Fibroblast of upper back skin (primary cell): ENCODE measurements around the gene VWF.
A peak's percentile ranks its signal among the peaks of the same experiment; 100 is the strongest.

Experiments used
- DNase-seq: peaks from one replicate; pipeline ENCODE4 v3.0.0-alpha.2; 2013

VWF gene

GRCh38 chr12:6056406-6057240 lies 67.8 kb downstream of the VWF start:
- no peak for DNase-seq

- no peak for DNase-seq
Measured at GRCh38 chr12:6053541-6053940, 70.9 kb downstream of the VWF start.

GRCh38 chr12:6052940-6053329 lies 71.5 kb downstream of the VWF start:
- DNase-seq, result peak; percentile 68

- DNase-seq, result no peak
Measured at GRCh38 chr12:6052206-6052939, 72.1 kb downstream of the VWF start.

- no peak for DNase-seq
Measured at GRCh38 chr12:6049992-6050391, 74.5 kb downstream of the VWF start.

- DNase-seq, result no peak
Measured at GRCh38 chr12:6049587-6049986, 74.9 kb downstream of the VWF start.

- DNase-seq, result peak; percentile 68
Measured at GRCh38 chr12:6047249-6048237, 76.9 kb downstream of the VWF start.

GRCh38 chr12:6046511-6047180 lies 77.8 kb downstream of the VWF start:
- DNase-seq, result no peak

GRCh38 chr12:6045438-6045837 lies 79.0 kb downstream of the VWF start:
- no peak for DNase-seq

- DNase-seq, result no peak
Measured at GRCh38 chr12:6044082-6044481, 80.4 kb downstream of the VWF start.

- DNase-seq, result no peak
Measured at GRCh38 chr12:6042446-6042845, 82.0 kb downstream of the VWF start.

GRCh38 chr12:6041891-6042290 lies 82.6 kb downstream of the VWF start:
- peak; percentile 37 for DNase-seq

- DNase-seq, result no peak
Measured at GRCh38 chr12:6040815-6041214, 83.7 kb downstream of the VWF start.

GRCh38 chr12:6039894-6040601 lies 84.4 kb downstream of the VWF start:
- DNase-seq, result peak; percentile 69

- DNase-seq, result peak; percentile 63
Measured at GRCh38 chr12:6038160-6038559, 86.3 kb downstream of the VWF start.

GRCh38 chr12:6037459-6037858 lies 87.0 kb downstream of the VWF start:
- DNase-seq, result no peak

GRCh38 chr12:6036509-6036908 lies 88.0 kb downstream of the VWF start:
- no peak for DNase-seq

- no peak for DNase-seq
Measured at GRCh38 chr12:6034596-6034995, 89.9 kb downstream of the VWF start.

- DNase-seq, result no peak
Measured at GRCh38 chr12:6033546-6033945, 90.9 kb downstream of the VWF start.

GRCh38 chr12:6032726-6033125 lies 91.7 kb downstream of the VWF start:
- DNase-seq, result no peak

GRCh38 chr12:6031001-6031400 lies 93.5 kb downstream of the VWF start:
- DNase-seq, result no peak

- no peak for DNase-seq
Measured at GRCh38 chr12:6030081-6030480, 94.4 kb downstream of the VWF start.
